HUDEP-2 (cell line): ENCODE data around the gene NFATC3.
"Not testable (repeated sequence)": the region's sequence is repeated elsewhere in the genome, so short reads cannot be mapped to it uniquely, and the experiment has no call there.

Source experiments
- DNase-seq, 76 experiments: peaks; one replicate each; lab custom pipeline; 2025; ENCODE audit not compliant: unreplicated experiment in 76 of 76; lab: John Stamatoyannopoulos, UW

The NFATC3 gene

DNA sequence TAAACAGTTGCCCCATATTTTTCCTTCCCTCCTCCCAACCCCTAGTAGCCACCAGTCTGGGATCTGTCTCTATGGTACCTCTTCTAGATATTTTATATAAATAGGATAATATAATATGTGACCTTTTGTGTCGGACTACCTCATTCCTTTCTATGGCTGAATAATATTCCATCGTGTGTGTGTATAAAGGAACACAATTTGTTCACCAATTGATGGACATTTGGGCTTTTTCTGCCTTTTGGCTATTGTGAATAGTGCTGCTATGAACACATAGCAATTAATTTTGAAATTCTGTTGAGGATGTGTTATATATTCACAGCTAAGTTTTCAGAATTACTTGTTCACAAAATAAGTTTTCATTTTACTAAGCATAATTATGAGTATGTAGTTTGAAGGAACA is 2.5 kb downstream of the NFATC3 start:
- DNase-seq, result no peak

DNA sequence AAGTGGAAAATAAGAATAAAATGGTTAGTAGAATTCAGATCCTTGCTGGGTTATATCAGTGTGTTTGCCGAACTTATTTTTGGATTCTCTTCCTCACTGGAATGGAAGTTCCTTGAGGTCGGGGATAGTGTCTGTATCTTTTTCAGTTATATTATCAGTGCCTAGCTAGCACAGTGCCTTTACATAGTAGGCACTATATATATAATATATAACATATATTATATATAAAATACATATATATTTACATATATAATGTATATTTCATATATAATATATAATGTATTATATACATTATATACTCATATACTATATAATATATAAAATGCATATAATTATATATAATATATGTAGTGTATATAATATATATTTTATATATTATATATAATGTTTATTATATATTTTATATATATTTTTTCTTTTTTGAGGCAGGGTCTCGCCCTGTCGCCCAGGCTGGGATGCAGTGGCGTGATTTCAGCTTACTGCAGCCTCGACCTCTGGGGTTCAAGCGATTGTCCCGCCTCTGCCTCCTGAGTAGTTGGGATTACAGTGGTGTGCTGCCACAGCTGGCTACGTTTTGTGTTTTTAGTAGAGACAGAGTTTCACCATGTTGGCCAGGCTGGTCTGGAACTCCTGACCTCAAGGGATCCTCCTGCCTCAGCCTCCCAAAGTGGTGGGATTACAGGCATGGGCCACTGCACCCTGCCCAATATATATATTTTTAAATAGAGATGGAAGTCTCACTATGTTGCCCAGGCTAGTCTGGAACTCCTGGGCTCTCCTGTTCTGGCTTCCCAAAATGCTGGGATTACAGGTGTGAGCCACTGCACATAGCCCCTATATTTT is 3.2 kb downstream of the NFATC3 start:
- DNase-seq, result peak in 2 of 76 experiments; percentile 14 to 29

DNA sequence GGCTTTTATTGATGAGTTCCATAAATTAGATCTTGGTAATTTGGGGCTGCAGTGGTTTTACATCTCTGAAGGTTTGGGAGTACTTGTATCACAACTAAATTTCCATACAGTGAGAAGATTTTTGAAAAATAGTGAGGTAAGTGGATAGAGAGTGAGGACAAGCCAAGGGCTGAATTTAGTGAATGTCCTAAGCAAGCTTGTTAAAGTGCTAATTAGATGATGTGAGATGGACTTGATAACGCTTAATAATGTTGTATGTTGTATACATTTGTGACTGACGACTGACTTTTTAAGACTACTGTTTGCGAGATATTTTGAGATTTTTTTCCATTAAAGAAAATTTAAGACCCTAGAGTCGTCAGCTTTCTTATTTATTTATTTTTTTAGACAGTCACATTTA is 3.9 kb downstream of the NFATC3 start:
- DNase-seq, result no peak

DNA sequence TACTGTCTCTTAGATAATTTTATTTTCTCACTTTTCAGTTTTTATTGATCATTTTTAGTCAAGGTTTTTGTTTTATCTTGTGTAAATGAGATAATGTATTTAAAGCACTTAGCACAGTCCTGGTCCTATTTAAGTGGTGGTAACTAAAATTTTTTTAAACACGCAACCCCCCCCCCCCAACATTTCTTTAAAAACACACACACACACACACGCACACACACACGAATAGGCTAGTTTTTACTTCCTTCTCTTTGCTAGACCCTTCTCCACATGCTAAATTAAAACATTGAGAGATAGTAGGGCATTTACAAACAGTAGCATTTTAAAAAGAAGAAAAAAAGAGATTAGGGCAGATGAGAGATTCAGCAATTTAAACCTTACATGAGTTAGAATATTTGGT is 5.0 kb downstream of the NFATC3 start:
- peak in 9 of 76 experiments; percentile 11 to 37 (median 19) for DNase-seq

DNA sequence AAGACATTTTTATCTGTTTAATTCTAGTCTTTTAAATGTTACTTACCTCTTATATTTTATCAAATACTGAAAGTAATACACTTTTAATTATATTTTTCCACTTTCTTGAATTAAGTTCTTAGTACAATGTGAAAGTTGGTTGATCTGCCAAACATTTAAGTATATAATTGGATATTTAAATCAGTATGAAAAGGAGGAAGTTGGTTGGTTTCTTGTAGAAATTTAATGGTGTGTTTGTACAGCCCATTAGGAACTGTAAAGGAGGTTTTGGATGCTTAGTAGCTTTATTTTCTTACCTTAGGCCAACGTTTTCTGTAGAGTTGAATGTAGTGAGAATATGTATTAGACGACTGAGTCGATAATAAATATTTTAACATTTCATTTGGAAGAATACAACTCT is 5.4 kb downstream of the NFATC3 start:
- DNase-seq, result no peak

DNA sequence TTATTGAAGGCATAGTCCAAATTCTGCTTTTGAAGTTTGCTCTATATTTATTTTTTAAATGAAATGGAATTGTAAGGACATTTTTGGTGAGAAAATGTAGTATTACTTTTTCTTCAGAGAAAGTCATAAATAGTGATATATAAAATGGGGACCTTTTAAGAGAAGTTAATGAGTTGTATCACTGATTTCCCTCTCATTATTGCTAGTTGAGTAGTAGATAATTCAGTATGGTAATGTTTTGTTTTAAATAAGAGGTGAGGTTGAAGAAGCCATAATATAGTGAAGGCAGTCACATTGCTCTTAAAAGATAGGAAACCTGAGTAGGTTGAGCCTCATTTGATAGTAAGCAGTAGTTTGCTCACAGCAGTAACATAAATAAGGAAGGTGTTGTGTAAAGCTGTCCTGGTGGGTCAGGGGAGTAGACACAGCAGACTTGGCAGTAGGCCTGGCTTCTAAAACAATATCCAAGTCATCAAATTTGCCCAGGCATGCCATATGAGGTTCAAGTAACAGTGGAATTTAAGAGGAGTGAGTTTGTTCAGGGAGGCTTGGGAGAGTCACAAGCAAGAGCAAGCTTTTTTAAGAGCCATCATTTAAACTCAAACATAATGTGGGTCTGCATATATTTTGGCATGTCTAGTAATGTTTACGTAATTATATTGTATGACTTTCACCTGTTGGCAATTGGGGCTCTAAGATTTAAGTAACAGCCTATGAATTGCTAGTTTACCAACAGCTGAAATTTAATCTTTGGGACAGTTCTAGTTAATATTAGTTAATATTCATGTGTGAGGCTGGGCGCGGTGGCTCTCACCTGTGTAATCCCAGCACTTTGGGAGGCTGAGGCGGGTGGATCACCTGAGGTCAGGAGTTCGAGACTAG is 6.5 kb downstream of the NFATC3 start:
- peak in 13 of 76 experiments; percentile 10 to 46 (median 25) for DNase-seq

DNA sequence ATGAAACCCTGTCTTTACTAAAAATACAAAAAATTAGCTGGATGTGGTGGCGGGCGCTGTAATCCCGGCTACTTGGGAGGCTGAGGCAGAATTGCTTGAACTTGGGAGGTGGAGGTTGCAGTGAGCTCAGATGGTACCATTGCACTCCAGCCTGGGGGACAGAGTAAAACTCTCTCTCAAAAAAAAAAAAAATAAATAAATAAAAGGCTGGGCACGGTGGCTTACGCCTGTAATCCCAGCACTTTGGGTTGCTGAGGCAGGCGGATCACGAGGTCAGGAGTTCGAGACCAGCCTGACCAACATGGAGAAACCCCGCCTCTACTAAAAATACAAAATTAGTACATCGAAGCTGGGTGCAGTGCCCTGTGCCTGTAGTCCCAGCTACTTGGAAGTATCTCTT is 7.1 kb downstream of the NFATC3 start:
- not testable (repeated sequence) for DNase-seq

DNA sequence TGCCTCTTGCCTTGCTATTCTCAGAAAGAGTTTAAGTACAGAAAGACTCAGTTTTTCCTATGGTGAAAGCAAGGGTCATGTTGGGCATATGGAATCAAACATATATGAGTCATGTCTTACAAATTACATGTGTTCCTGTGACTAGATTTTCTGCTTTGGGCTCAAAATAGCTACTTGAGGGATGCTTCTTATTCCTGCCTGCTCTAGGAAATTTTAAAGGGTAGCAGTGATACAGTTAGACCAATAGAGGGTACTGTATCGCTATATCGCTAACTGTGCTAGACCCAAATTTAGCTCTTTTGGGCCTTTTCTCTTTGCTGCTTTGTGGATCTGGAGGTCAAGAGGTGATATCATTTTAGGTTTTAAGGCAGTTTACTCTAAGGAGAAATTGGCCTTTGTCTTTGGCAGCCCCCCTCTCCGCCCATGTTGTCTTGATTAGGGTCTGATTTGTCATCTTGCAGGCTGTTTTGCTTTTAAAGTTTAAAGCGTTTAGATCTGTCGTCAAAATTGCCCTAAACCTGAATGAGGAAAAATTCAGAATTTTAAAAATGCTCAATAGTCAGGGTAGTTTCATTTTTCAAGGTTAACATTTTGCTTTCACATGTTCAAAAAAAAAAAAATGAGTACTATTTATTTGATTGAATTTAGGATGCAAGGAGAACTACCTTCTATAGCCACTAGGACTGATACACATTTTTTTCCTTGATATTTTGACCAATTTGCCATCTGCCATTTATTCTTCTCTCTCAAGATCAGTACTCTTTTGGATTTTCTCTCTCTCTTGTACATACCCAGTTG is 8.8 kb downstream of the NFATC3 start:
- DNase-seq, result peak in 9 of 76 experiments; percentile 10 to 43 (median 16)

DNA sequence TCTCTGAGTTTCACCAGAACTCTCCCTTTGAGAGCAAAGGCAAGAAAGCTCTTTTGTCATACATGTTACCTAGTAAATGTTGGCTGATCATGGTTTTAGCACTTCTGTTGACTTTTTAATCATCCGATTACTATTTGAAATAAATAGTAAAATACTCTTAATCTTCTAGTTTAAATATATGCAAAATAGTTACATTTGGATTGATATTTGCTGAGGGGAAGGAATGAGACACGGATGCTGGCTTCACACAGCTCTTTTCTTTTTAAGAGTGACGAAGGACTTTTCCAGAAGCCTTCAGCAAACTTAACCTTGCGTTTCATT is 9.4 kb downstream of the NFATC3 start:
- DNase-seq, result no peak

DNA sequence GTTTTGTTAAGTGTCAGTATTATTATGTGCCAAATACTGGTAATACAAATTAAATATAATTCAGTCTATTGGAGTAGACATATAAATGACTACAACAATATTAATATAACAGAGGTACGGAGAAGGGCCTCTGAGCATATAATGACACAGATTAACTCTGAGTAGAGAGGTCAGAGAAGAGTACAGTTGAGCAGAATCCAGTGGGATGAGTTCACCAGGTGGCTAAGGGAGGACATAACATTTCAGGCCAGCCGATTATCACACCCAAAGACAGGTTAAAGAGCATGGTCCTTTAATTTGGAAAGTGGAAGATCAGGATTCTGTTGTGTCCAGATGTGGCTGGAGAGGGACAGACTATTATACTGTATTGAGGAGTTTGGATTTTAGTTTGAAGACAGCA is 11.3 kb downstream of the NFATC3 start:
- DNase-seq, result no peak

DNA sequence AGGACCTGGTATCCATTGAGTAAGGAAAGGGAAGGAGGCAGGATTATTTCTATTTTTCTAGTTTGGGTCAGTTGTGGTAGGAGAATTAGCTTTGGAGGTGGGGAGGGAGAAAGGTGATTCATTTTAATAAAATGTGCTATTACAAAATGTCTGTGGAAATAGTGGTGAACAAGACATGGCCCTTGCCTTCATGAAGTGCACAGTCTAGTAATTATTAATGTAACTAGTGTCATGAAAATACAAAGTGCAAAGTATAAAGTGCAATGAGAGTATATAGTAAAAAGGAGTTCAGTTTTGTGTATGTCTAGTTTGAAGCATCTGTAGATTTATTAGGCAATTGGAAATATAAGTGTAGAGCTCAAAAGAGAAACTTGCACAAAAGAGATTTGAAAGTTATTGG is 11.9 kb downstream of the NFATC3 start:
- no peak for DNase-seq

DNA sequence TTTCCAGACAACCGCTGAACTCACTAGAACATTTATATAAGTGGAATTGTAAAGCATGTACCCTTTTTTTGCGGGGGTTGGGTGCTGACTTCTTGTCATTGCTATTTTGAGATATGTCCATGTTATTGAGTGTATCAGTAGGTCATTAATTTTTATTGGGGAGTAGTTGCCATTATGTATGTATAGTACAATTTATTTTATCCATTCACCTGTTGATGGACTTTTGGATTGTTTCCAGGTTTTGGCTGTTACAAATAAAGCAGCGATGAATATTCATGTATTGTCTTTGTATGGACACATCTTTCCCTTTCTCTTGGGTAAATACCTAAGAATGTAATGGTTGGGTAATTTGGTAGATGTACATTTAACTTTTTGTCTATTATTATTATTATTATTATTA is 12.7 kb downstream of the NFATC3 start:
- DNase-seq, result no peak

DNA sequence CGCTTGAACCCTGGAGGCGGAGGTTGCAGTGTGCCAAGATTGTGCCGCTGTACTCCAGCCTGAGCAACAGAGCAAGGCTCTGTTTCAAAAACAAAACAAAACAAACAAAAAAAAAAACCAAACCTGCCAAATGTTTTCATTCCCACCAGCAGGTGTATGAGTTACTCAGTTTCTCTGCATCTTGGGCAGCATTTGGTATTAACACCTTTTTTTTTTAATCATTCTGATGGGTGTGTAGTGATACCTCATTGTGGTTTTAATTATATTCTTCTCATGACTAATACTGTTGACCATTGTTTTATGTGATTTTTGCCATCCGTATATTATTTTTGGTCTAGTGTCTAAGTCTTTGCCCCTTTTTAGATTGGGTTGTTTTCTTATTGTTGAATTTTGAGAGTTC is 15.3 kb downstream of the NFATC3 start:
- no peak for DNase-seq

DNA sequence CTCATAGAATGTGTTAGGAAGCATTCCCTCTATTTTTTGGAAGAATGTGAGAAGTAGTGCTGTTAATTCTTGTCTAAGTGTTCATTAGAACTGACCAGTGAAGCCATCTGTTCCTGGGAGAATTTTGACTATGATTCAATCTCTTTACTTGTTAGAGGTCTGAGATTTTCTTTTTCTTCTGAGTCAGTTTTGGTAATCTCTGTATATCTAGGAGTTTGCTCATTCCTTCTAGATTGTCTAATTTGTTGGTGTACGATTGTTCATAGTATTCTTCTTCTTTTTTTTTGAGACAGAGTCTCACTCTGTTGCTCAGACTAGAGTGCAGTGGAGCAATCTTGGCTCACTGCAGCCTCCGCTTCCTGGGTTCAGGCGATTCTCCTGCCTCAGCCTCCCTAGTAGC is 20.4 kb downstream of the NFATC3 start:
- DNase-seq, result no peak

DNA sequence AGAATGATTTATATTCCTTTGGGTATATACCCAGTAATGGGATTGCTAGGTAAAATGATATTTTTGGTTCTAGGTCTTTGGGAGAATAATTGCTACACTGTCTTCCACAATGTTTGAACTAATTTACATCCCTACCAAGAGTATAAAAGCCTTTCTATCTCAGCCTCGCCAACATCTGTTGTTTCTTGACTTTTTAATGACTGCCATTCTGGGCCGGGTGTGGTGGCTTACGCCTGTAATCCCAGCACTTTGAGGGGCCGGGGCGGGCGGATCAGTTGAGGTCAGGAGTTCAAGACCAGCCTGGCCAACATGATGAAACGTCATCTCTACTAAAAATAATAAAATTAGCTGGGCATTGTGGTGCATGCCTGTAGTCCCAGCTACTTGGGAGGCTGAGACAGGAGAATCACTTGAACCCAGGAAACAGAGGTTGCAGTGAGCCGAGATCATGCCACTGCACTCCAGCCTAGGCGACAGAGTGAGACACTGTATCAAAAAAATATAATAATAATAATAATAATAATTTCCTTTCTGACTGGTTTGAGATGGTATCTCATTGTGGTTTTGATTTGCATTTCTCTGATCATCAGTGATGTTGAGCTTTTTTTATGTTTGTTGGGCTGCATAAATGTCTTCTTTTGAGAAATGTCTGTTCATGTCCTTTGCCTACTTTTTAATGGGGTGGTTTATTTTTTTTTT is 22.2 kb downstream of the NFATC3 start:
- DNase-seq, result not testable (repeated sequence)

DNA sequence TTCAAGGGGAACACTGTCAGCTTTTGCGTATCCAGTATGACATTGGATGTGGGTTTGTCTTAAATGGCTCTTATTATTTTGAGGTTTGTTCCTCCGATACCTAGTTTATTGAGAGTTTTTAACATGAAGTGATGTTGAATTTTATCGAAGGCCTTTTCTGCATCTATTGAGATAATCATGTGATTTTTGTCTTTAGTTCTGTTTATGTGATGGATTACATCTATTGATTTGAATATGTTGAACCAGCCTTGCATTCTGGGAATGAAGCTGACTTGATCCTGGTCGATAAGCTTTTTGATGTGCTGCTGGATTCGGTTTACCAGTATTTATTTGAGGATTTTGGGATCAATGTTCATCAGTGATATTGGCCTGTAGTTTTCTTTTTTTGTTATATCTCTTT is 24.0 kb downstream of the NFATC3 start:
- not testable (repeated sequence) for DNase-seq

DNA sequence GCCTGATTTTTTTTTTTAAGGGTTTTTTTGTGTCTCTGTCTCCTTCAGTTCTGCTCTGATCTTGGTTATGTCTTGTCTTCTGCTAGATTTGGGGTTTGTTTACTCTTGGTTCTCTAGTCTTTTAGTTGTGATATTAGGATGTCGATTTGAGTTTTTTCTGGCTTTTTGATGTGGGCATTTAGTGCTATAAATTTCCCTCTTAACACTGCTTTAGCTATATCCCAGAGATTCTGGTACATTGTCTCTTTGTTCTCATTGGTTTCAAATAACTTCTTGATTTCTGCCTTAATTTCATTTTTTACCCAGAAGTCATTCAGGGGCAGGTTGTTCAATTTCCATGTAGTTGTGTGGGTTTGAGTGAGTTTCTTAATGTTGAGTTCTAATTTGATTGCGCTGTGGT is 25.4 kb downstream of the NFATC3 start:
- DNase-seq, result not testable (repeated sequence)

DNA sequence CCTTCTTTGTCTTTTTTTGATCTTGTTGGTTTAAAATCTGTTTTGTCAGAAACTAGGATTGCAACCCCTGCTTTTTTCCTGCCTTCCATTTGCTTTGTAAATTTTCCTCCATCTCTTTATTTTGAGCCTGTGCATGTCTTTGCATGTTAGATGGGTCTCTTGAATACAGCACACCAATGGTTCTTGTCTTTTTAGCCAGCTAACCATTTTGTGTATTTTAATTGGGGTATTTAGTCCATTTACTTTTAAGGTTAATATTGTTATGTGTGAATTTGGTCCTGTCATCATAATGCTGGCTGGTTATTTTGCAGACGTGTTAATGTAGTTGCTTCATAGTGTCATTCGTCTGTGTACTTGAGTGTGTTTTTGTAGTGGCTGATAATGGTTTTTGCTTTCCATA is 26.2 kb downstream of the NFATC3 start:
- no peak for DNase-seq

DNA sequence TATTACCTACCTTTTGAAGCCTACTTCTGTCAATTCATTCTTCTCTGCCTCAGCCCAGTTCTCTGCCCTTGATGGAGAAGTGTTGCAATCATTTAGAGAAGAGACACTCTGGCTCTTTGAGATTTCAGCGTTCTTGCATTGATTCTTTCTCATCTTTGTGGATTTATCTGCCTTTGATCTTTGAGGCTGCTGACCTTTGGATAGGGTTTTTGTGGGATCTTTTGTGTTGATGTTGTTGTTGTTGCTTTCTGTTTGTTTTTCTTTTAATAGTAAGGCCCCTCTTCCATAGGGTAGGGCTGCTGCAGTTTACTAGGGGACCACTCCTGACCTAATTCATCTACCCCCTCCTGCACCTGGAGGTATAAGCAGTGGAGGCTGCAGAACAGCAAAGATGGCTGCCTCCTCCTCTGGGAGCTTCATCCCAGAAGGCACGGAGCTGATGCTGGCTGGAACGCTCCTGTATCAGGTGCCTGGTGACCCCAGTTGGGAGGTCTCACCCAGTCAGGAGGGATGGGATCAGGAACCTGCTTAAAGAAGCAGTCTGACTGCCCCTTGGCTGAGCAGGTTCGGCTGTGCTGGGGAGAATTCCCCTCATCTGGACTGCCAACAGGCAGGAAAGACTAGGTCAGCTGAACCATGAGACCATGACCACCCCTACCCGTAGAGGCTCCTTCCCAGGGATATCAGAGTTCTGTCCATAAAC is 28.0 kb downstream of the NFATC3 start:
- no peak for DNase-seq

DNA sequence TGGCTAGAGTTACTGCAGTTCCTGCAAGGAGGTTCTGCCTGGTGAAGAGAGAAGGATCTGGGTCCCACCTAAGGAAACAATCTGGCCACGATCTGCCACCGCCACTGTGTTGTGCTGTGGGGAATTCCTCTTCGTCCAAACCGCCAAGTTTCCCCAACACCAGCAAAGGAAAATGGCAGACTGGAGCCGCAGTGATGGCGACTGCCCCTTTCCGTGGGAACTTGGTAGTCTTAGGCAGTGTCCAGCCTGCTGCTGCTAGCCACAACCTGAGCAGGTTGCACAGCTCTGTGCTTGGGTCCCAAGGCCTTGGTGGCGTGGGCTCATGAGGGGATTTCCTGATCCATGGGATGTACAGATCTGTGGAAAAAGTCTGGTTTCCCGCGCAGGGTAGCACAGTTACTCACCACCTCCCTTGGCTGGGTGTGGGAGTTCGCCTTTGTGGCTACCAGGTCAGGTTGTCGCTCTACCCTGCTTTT is 28.6 kb downstream of the NFATC3 start:
- DNase-seq, result no peak
